Muscle of back (tissue), 13 donors: ENCODE results near the gene ZMYND19. TPM values are rescaled to one million over a fixed set of nuclear protein-coding genes. Genes with fewer than 3 reads are reported as not detected.
A peak's percentile ranks its signal among the peaks of the same experiment; 100 is the strongest.
"Not testable (repeated sequence)": the region's sequence is repeated elsewhere in the genome, so short reads cannot be mapped to it uniquely, and the experiment has no call there.

Source experiments
- DNase-seq, 3 donors: peaks; one replicate each; pipeline versions ENCODE4 v3.0.0 to v3.0.0-alpha.2; 2013
- long read RNA-seq, 9 donors: transcript quantifications; one replicate each; lab custom pipeline, GENCODE V29; 2026
- polyA plus RNA-seq, 10 donors: library from polyadenylated mRNA; unstranded; fragments of 120-200 nt; gene quantifications; one replicate each; pipeline ENCODE4 v1.2.1, GENCODE V29; 2013; ENCODE audit not compliant: insufficient read length in 10 of 10

ZMYND19 gene
- polyA plus RNA-seq: 10 to 100 TPM; 13.3 to 25.1 (median 17.3) TPM
- long read RNA-seq, donor 1, transcript ZMYND19-201 (6 exons, 1,375 nt): major isoform, 8 of 8 reads
- long read RNA-seq, donor 1, partial matches to known transcripts: 0 of 8 reads
- long read RNA-seq, donor 1, other reads (novel, unspliced or antisense): 0 of 8 reads
- long read RNA-seq, donor 2, transcript ZMYND19-201 (6 exons, 1,375 nt): major isoform, 10 of 10 reads
- long read RNA-seq, donor 2, partial matches to known transcripts: 0 of 10 reads
- long read RNA-seq, donor 2, other reads (novel, unspliced or antisense): 0 of 10 reads
- long read RNA-seq, donor 3: 0 reads
- long read RNA-seq, donor 4, transcript ZMYND19-201 (6 exons, 1,375 nt): major isoform, 9 of 9 reads
- long read RNA-seq, donor 4, partial matches to known transcripts: 0 of 9 reads
- long read RNA-seq, donor 4, other reads (novel, unspliced or antisense): 0 of 9 reads
- long read RNA-seq, donor 5, transcript ZMYND19-201 (6 exons, 1,375 nt): major isoform, 19 of 24 reads
- long read RNA-seq, donor 5, partial matches to known transcripts: 5 of 24 reads
- long read RNA-seq, donor 5, other reads (novel, unspliced or antisense): 0 of 24 reads
- long read RNA-seq, donor 6, transcript ZMYND19-201 (6 exons, 1,375 nt): major isoform, 14 of 14 reads
- long read RNA-seq, donor 6, partial matches to known transcripts: 0 of 14 reads
- long read RNA-seq, donor 6, other reads (novel, unspliced or antisense): 0 of 14 reads
- long read RNA-seq, donor 7, transcript ZMYND19-201 (6 exons, 1,375 nt): major isoform, 5 of 5 reads
- long read RNA-seq, donor 7, partial matches to known transcripts: 0 of 5 reads
- long read RNA-seq, donor 7, other reads (novel, unspliced or antisense): 0 of 5 reads
- long read RNA-seq, donor 8, transcript ZMYND19-201 (6 exons, 1,375 nt): major isoform, 7 of 7 reads
- long read RNA-seq, donor 8, partial matches to known transcripts: 0 of 7 reads
- long read RNA-seq, donor 8, other reads (novel, unspliced or antisense): 0 of 7 reads
- long read RNA-seq, donor 9, partial matches to known transcripts: 0 of 1 reads
- long read RNA-seq, donor 9, other reads (novel, unspliced or antisense): 0 of 1 reads

DNA sequence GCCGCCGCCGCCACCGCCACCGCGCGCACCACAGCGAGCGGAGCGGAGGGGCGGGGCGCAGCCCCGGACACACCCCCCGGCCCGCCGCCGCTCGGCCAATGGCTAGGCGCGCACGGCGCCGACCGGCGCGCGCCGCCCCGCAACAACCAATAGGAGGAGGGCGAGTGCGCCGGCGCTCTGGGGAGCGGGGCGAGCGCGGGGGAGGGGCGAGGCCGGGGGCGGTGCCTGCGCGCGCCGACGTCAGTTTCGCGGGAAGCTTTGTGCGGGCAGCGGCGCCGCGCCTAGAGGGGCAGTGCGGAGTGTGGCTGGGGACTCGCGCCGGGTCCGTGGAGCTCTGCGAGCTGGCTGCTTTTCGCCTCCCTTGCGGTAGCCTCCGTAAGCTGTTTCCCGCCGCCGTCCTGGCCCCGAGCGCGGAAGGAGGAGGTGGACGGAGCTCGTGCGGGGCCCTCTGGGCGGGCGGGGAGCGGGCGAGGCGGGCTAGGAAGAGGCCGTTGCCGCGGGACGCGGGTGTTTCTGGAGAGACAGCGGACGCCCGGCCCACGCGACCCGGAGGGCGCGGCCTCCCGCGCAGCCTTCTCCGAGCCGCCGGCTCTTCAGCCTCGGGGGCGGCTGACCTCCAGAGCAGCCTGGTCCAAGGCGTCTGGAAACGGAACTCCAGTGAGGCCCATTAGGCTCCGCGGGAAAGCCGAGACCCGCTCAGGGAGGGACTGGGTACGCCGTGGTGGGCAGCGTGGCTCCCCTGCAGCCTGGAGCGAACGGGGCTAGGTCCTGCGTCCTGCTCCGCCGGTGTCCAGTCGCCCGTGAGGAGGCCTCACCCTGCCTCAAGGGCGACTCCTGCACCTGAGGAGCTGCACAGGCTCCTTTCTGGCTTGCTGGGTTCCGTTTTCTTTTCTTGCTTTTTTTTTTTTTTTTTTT is at the start of gene ZMYND19:
Gene ZMYND19 (minus strand): TSS at position 44 of the 915 bp plus-strand sequence. CDS start 249 bp downstream, outside the sequence.
- peak; percentile 92 to 95 (median 94) for DNase-seq

DNA sequence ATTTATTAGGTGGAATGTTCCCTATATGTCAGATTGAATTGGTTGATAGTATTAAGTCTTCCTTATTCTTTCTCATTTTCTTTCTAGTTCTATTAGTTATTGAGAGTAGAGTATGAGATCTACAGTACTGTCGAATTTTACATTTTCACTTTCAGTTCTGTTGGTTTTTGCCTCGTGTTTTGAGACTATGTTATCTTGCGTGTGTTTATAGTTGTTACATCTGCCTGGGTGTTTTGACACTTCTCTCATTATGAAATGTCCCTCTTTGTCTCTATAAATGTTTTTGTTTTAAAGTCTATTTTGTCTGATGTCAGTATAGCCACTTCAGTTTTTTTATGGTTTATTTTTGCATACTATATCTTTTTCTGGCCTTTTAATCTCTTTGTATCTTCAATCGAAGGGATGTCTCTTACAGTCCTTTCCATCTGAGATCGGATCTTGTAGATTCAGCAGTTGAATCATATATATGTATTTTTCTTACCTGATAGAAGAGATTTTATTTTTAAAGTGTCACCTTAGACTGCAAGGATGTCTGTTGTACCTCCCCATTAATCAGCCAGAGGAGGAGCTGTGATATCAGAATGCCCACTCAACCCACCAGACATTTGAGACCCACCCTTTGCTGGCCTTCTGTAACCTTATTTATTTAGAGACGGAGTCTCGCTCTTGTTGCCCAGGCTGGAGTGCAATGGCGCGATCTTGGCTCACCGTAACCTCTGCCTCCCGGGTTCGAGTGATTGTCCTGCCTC is 49.2 kb upstream of the ZMYND19 start:
- DNase-seq: no peak

DNA sequence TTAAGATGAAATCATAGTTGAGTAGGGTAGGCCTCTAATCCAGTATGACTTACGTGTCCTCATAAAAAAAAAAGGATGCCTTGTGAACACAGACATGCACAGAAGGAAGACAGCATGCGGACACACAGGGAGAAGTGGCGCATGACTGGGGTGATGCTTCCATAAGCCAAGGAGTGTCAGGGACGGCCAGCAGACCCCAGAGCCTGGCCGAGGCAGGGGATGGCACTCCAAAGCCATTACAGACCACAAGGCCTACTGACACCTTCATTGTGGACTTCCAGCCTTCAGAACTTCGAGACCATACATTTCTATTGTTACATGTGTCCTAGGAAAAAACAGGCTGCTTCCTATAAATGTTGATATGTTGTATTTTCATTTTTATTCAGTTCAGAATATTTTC is 48.4 kb upstream of the ZMYND19 start:
- no peak for DNase-seq

DNA sequence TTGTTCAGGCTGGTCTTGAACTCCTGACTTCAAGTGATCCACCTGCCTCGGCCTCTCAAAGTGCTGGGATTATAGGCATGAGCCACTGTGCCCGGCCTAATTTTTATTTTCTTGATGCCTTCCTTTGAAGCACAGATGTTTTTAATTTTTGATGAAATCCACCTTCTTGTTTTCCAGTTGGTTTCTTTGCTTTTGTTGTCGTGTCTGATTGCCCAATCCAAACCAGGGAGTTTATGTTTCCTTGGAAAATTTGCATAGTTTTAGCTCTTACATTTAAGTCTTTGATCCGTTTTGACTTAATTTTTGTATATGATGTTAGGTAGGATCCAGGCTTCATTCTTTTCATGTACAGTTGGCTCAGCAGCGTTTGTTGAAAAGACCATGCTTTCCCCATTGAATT is 43.7 kb upstream of the ZMYND19 start:
- DNase-seq: no peak

DNA sequence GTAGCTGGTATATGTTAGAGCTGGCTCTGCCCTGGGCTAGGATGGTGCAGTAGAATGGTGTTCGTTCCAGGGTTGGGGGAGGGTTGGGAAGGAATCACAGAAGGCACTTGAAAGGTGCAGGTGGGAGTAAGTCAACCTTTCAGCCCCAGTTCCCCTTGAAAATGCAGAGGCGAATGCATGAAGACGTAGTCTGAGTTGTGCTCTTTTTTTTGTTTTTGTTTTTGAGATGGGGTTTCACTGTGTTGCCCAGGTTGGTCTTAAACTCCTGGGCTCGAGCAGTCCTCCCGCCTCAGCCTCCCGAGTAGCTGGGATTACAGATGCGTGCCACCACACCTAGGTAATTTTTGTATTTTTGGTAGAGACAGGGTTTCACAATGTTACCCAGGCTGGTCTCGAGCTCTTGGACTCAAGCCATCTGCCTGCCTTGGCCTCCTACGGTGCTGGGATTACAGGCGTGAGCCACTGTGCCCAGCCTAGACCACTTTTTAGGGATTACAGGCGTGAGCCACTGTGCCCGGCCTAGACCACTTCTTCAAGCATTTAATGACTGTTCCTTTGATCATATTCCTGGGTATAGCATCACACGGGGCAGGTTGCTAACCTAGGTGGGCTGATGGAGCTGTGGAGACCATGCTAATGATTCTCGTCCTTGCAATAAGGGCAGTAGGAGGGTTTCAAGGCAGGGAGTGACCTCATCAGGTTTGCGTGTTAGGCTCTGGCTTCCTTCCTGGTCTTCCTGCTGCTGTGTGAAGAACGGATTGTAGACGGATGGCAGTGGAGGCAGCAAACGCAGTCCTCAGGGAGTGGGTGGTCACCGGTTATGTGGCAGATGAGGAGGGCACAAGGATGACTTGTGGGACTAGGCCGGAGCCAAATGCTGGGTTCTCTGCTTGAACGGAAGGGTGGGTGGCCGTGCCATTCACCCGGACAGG is 42.2 kb upstream of the ZMYND19 start:
- DNase-seq: no peak

DNA sequence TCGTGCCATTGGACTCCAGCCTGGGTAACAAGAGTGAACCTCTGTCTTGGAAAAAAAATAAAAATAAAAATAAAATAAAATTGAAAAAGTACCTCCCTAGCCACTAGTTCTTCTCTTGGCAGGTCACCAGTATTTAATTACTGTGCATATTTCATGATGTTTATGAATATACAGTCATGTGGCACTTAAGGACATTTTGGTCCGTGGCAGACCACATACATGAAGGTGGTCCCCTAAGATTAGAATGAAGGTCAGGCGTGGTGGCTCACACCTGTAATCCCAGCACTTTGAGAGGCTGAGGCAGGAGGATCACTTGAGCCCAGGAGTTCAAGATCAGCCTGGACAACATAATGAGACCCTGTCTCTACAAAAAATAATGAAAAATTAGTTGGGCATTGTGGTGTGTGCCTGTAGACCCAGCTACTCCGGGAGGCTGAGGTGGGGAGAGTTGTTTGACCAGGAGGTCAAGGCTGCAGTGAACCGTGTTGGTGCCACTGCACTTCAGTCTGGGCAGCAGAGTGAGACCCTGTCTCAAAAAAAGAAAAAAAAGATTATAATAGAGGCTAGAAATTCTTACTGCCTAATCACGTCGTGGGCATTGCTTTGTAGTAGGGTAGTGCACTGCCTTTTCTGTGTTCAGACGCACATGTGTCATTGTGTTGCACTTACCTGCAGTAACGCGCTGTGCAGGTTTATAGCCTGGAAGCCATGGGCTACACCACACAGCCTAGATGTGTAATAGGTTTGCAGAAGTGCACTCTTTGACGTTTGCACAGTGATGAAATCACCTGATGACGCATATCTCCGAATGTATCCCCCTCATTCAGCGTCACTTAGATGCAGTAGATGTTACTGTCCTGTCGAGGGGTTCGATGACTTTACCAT is 41.3 kb upstream of the ZMYND19 start:
- no peak for DNase-seq

DNA sequence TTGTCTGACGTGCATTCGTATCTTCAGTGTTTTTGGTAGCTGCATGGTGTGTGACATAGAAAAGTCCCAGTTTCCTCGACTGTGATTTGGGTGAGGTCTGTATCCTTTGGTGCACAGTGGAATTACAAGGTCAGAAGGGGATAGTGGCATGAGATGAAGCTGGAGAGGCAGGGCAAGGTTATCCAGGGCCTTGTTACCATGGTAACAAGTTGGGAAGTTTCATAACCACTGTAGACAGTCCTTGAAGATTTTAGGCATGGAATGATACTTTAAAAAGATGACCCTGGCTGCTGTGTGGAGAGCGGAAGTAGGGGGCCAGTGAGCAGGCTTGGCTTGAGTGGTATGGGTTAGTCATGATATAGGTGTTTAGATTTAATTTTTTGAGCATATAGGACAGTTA is 40.4 kb upstream of the ZMYND19 start:
- DNase-seq: no peak

DNA sequence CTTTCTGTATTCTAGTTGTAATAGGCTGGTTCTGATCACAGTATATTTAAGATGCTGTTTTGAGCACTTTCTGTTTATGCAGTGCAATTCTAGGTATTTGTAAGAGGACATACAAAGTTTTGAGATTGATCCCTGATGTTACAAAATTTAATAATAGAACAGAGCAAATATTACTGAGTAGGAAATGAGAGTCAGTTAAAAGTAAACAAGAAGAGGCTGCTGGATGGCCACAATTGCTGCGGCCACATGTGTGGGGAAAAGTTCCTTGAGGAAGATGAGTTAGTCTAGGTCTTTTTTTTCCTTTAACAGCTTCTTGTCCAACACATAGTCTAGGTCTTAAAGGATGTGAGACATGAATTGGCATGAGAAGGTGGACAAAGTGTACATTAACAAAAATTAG is 39.8 kb upstream of the ZMYND19 start:
- DNase-seq: no peak

DNA sequence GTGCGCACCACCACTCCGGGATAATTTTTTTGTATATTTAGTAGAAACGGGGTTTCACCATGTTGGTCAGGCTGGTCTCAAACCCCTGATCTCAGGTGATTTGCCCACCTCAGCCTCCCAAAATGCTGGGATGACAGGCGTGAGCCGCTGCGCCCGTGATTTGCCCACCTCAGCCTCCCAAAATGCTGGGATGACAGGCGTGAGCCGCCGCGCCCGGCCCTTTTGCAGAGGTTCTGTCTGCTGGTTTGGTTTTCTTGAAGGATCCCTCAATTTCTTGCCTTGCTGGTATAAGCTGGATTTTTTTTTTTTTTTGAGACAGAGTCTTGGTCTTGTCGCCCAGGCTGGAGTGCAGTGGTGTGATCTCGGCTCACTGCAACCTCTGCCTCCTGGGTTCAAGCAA is 37.1 kb upstream of the ZMYND19 start:
- not testable (repeated sequence) for DNase-seq

DNA sequence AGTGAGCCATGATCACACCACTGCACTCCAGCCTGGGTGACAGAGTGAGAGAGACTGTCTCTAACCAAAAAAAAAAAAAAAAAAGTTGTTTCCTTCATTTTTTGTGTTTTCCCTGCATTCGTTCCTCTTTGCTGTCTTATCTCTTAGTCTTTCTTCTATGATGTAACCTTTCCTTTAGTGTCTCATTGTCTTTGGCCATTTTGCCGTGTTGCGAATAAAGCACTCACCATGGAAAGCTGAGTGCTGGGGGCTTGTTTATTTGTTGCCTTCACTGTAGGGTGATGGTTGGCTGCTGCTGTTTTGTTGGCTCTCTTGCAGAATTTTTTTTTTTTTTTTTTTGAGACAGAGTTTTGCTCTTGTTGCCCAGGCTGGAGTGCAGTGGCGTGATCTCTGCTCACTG is 36.2 kb upstream of the ZMYND19 start:
- DNase-seq: no peak

DNA sequence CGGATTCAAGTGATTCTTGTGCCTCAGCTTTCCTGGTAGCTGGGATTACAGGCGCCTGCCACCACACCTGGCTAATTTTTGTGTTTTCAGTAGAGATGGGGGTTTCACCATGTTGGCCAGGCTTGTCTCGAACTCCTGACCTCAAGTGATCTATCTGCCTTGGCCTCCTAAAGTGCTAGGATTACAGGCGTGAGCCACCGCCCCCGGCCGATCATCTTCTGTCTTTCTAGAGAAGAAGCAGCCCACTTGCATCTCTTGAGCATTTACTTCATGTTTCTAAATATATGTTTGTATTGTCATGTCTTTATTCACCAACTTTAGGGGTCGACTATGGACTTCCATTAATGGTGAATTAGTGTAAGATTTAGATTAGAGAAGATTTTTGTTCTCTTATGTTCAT is 31.9 kb upstream of the ZMYND19 start:
- not testable (repeated sequence) for DNase-seq

DNA sequence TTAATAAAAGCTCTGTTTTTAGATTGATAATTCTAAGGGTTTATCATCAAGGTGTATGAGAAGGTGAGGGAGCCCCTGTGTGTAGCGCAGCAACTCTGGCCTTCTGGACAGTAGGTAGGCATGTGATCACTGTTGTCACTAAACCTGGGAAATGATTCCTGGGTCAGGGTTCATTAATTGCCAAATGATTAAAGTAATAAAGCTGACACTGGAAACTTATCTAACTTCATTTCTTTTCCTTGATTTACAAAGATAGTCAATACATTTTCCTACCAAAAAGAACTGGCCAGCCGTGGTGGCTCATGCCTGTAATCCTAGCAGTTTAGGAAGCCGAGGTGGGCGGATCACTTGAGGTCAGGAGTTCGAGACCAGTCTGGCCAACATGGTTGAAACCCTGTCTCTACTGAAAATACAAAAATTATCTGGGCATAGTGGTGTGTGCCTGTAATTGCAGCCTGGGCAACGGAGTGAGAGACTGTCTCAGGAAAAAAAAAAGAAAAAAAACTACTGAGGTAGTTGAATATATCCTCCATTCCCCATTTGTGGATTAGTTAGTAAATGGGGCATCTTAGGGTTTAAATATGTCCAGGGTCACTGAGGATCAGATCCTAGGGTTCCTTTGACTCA is 30.9 kb upstream of the ZMYND19 start:
- no peak for DNase-seq

DNA sequence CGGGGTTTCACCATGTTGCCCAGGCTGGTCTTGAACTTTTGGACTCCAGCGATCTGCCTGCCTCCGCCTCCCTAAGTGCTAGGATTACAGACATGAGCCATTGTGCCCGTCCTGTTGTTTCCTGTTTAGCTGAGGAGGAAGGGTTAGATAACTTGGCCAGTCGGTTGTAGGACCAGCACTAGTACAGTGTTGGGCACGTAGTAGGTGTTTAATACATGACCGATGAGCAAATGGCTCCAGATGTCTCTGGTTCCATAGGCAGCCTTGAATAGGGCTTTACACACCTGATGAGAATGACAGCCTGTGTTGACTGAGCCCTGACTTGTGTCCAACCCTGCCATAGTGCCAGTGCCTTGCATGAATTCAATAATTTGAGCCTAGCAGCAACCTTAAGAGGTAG is 30.3 kb upstream of the ZMYND19 start:
- no peak for DNase-seq

DNA sequence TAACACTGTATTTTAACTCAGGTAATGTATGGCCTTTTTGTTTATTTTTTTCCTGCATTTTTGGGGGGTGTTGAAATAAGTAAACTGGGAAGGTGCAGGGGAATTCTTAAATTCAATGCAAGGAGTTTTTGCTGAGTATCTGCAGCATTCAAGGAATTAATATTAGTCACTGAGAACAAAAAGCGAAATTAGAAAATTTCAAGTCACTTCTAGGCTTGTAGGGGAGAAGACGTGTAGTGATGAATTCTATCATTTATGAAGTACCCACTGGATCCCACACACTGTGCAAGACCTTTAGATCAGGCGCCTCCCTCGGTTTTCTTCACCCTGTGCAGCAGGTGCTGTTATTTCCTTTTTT is 29.7 kb upstream of the ZMYND19 start:
- no peak for DNase-seq

DNA sequence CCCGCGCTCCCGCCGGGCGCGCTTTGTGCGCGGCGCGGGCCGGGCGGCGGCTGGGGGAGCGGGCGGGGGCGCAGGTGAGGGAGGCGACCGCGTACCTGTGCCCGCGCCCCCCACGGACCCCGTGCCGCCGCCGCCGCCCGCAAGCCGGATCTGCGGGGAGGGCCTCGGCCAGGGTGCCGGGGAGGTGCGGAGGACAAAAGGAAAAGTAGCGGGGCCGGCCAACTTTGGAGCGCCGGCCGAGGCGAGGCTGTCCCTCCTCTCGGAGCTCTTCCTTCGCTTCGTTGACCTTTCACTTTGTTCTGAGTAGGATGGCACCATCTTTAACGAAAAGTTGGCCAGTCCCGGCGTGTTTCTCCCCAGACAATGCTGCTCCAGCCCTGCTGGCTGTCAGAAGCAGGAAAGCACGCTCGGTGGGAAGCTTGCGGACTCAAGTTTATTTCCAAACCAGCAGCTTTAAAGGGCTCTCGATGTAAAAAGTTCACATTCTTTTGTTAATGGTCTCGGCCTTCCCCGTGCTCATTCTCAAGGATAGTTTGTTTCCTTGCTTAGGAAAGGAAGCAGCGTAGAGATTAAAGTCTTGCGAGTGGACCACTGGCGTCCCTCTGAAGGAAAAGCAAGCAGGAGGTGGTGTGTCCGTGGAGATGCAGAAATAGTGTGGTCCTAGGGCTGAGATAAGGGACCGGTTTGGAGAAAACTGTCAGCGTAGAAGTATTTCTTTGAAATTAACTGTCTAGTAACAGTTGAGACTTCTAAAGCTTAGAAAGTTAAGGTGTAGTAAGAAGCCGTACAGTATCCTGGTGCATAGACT is 29.1 kb upstream of the ZMYND19 start:
- DNase-seq: peak in 1 of 3 donors; percentile 75

DNA sequence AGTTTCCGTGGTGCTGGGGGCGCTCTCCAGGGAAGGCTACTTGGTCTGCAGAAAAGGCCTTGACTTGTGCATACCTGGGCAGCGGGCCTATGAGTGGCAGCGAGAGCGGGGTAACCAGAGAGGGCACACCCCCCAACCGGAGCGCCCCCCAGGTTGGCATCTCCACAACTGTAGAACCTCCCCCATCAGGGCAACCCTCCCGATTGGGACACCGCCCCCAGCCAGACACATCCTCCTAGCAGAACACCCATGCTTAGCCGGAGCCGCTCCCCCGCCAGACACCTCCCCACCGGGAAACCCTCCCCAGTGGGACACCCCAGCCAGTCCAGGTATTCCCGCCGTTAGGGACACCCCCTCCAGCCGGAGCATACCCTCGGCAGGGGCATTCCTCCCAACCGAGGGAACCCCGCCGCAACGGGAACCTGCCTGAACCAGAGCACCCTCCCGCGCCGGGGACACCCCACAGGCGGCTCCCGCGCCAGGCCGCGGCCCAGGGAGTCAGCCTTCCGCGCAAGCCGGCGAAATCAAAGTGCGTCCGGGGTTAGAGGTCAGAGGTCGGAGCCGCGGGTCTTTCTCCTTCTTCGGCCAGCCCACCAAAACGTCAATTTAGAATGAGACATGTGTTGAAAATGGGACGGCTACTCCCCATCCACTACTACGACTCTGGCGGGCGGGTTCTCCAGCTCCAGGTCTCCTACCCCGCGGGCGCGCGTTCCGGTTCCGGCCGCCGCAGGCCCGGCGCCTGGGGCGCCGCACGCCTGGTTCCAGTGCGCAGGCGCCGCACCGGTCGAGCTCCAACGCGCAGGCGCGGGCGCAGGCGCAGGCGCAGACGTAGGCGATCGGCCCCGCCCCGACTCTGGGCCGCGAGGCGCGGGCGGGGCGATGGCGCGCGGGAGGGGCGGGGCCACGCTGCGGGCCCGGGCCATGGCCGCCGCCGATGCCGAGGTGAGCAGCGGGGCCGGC is 28.1 kb upstream of the ZMYND19 start, which contains the start of gene EHMT1:
Gene EHMT1 (plus strand): TSS at position 901 of the 963 bp plus-strand sequence. CDS start 24 bp downstream, at position 925.
- DNase-seq: peak; percentile 88 to 94 (median 93)
